ENCODE measurements around the gene FGF6. TPM values are rescaled to one million over a fixed set of nuclear protein-coding genes. Genes with fewer than 3 reads are reported as not detected.

The FGF6 gene
- total RNA-seq, 1 donor from 2014 or later = not detected

DNA sequence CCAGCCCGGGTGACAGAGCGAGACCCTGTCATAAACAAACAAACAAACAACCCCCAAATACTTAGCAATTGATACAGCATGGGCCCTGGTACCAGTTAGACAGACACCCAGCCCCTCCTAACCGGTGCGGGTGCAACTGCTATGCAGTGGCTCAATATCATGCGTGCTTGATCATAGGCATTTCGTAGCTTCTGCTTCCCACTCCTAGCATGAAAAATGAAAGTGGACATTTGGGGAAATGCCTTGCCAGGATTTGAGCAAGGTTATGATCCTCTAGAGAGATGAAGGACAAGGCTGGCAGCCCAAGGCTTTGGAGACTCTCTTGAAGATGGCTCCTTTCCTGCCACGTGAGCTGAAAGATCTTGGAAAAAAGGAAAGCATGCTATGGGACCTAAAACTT lies 13.7 kb downstream of the FGF6 start:
- Mint-ChIP-seq H3K27me3 (ENCODE audit: unreplicated experiment) (peaks cover 6% of the 10 kb centered on the region), H3K27ac (ENCODE audit: unreplicated experiment) (no peak overlapping the region), H3K4me3 (ENCODE audit: unreplicated experiment) (no peak overlapping the region), H3K9me3 (ENCODE audit: unreplicated experiment) (peaks cover 2% of the 10 kb centered on the region), H3K36me3 (ENCODE audit: unreplicated experiment) (peaks cover 4% of the 10 kb centered on the region), H3K4me1 (ENCODE audit: low read depth, unreplicated experiment) (peaks cover 4% of the 10 kb centered on the region)
- no peak for DNase-seq
- TF ChIP-seq, protein P1, sequence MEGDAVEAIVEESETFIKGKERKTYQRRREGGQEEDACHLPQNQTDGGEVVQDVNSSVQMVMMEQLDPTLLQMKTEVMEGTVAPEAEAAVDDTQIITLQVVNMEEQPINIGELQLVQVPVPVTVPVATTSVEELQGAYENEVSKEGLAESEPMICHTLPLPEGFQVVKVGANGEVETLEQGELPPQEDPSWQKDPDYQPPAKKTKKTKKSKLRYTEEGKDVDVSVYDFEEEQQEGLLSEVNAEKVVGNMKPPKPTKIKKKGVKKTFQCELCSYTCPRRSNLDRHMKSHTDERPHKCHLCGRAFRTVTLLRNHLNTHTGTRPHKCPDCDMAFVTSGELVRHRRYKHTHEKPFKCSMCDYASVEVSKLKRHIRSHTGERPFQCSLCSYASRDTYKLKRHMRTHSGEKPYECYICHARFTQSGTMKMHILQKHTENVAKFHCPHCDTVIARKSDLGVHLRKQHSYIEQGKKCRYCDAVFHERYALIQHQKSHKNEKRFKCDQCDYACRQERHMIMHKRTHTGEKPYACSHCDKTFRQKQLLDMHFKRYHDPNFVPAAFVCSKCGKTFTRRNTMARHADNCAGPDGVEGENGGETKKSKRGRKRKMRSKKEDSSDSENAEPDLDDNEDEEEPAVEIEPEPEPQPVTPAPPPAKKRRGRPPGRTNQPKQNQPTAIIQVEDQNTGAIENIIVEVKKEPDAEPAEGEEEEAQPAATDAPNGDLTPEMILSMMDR (IDR thresholded peaks at IDR 0.05; ENCODE audit: partially characterized antibody, unreplicated experiment) = no peak

DNA sequence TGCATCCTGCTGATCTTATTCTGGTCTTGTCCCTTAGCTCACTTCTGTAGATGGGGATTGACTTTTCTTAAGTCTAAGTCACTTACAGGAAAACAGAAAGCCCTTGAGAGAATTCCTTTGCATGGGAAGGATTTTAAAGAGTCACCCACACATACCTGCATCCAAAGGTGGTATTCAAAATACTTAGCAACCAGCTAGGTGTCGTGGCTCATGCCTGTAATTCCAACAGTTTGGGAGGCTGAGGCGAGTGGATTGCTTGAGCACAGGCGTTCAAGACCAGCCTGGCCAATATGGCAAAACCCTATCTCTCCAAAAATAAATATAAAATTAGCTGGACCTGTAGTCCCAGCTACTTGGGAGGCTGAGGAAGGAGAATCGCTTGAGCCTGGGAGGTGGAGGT lies 14.2 kb downstream of the FGF6 start:
- Mint-ChIP-seq H3K27ac (ENCODE audit: unreplicated experiment) (no peak overlapping the region), H3K27me3 (ENCODE audit: unreplicated experiment) (peaks cover 6% of the 10 kb centered on the region), H3K36me3 (ENCODE audit: unreplicated experiment) (peaks cover 4% of the 10 kb centered on the region), H3K9me3 (ENCODE audit: unreplicated experiment) (peaks cover 2% of the 10 kb centered on the region), H3K4me3 (ENCODE audit: unreplicated experiment) (no peak overlapping the region), H3K4me1 (ENCODE audit: low read depth, unreplicated experiment) (peaks cover 4% of the 10 kb centered on the region)
- DNase-seq = no peak
- TF ChIP-seq, protein P1 (IDR thresholded peaks at IDR 0.05; ENCODE audit: partially characterized antibody, unreplicated experiment) = no peak

DNA sequence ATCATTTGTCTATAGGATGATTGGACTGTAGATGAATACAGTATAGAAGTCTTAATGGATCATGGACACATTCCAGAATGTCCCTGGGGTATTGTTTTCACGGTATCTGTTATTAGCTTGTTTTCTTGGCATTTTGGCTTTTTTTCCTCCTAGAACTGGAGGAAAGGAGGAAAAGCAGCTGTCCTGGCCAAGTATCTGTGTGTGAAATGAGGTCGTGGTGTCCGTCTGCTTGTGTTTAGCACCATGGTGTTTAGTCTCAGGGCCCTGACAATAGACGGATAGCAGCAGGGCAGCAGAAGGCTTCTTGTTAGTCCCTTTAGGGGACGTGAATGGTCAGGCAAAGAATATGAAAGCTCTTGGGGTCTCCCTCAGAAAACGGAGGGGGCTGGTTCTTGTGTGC lies 21.2 kb downstream of the FGF6 start:
- no peak for DNase-seq
- TF ChIP-seq, protein P1 (IDR thresholded peaks at IDR 0.05; ENCODE audit: partially characterized antibody, unreplicated experiment) = no peak
- H3K9me3 Mint-ChIP-seq (ENCODE audit: unreplicated experiment) = no peaks in the 10 kb centered on the region
- peaks cover 4% of the 10 kb centered on the region for H3K36me3 Mint-ChIP-seq (ENCODE audit: unreplicated experiment)
- H3K27me3 Mint-ChIP-seq (ENCODE audit: unreplicated experiment) = peaks cover 5% of the 10 kb centered on the region
- no peak overlapping the region for H3K4me3 Mint-ChIP-seq (ENCODE audit: unreplicated experiment)
- peaks cover 6% of the 10 kb centered on the region for H3K4me1 Mint-ChIP-seq (ENCODE audit: low read depth, unreplicated experiment)
- no peak overlapping the region for H3K27ac Mint-ChIP-seq (ENCODE audit: unreplicated experiment)

DNA sequence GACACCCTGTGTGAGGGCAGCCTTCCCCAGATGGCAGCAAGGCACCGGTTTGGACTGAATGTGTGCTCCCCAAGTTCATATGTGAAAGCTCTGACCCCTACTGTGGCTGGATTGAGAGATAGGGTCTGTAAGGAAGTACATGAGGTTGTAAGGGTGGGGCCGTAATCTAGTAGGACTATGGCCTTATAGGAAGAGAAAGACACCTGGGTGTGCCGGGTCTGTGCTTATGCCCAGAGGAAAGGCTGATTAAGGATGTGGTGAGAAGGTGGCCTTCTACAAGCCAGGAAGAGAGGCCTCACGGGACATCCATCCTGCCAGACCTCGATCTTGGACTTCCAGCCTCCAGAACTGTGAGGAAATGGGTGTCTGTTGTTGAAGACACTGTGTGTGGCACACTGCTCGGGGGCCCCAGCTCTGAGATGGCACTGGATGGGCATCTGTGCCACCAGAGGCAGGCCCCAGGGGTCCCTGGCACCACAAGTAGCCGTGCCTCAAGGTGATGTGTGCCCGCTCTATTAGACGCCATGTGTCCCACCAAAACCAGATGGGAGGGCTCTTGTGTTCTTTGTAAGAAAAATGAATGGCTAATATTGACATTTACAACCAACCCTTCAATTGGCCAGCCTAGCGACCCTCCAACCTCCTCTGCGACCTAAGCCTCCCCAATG lies 22.0 kb downstream of the FGF6 start:
- peaks cover 3% of the 10 kb centered on the region for H3K27me3 Mint-ChIP-seq (ENCODE audit: unreplicated experiment)
- DNase-seq = no peak
- peaks cover 4% of the 10 kb centered on the region for H3K36me3 Mint-ChIP-seq (ENCODE audit: unreplicated experiment)
- TF ChIP-seq, protein P1 (IDR thresholded peaks at IDR 0.05; ENCODE audit: partially characterized antibody, unreplicated experiment) = no peak
- H3K4me3 Mint-ChIP-seq (ENCODE audit: unreplicated experiment) = no peak overlapping the region
- no peak overlapping the region for H3K27ac Mint-ChIP-seq (ENCODE audit: unreplicated experiment)
- H3K4me1 Mint-ChIP-seq (ENCODE audit: low read depth, unreplicated experiment) = peaks cover 6% of the 10 kb centered on the region
- H3K9me3 Mint-ChIP-seq (ENCODE audit: unreplicated experiment) = no peaks in the 10 kb centered on the region

DNA sequence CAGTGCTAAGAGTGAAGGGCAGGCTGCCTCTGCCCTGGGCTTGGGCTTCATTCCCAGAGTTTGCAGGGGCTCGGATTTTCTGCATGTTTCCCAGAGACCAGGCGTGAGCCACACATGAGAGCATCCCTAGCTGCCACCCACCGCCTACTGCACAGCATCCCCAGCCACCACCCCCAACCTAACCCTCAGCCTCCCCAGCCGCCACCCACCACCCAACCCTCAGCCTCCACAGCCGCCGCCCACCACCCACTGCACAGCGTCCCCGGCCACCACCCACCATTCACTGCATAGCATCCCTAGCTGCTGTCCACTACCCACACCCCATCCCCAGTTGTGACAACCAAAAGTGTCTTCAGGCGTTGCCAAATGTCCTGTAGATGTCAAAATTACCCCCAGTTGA lies 22.6 kb downstream of the FGF6 start:
- H3K4me3 Mint-ChIP-seq (ENCODE audit: unreplicated experiment) = no peak overlapping the region
- peaks cover 2% of the 10 kb centered on the region for H3K36me3 Mint-ChIP-seq (ENCODE audit: unreplicated experiment)
- peaks cover 3% of the 10 kb centered on the region for H3K27me3 Mint-ChIP-seq (ENCODE audit: unreplicated experiment)
- no peaks in the 10 kb centered on the region for H3K9me3 Mint-ChIP-seq (ENCODE audit: unreplicated experiment)
- TF ChIP-seq, protein P1 (IDR thresholded peaks at IDR 0.05; ENCODE audit: partially characterized antibody, unreplicated experiment) = no peak
- peaks cover 7% of the 10 kb centered on the region for H3K4me1 Mint-ChIP-seq (ENCODE audit: low read depth, unreplicated experiment)
- DNase-seq = no peak
- H3K27ac Mint-ChIP-seq (ENCODE audit: unreplicated experiment) = no peak overlapping the region

Data from glutamatergic neuron (in vitro differentiated cells).